ENCODE results near the gene UBTD1.
"Not testable (repeated sequence)": the region's sequence is repeated elsewhere in the genome, so short reads cannot be mapped to it uniquely, and the experiment has no call there.

The UBTD1 gene

GRCh38 chr10:97515271-97515978 is 16.7 kb downstream of the UBTD1 start:
- DNase-seq (ENCODE audit: low spot score), result no peak

GRCh38 chr10:97517096-97517750 is 18.5 kb downstream of the UBTD1 start:
- no peak for DNase-seq (ENCODE audit: low spot score)

GRCh38 chr10:97517778-97518300 is 19.1 kb downstream of the UBTD1 start:
- DNase-seq (ENCODE audit: low spot score), result no peak

- no peak for DNase-seq (ENCODE audit: low spot score)
Observed at GRCh38 chr10:97518301-97519043, 19.7 kb downstream of the UBTD1 start.

- DNase-seq (ENCODE audit: low spot score), result no peak
Observed at GRCh38 chr10:97519342-97519741, 20.6 kb downstream of the UBTD1 start.

- DNase-seq (ENCODE audit: low spot score), result no peak
Observed at GRCh38 chr10:97520520-97520919, 21.8 kb downstream of the UBTD1 start.

GRCh38 chr10:97520978-97521761 is 22.4 kb downstream of the UBTD1 start:
- no peak for DNase-seq (ENCODE audit: low spot score)

GRCh38 chr10:97522071-97522470 is 23.3 kb downstream of the UBTD1 start:
- no peak for DNase-seq (ENCODE audit: low spot score)

- DNase-seq (ENCODE audit: low spot score), result no peak
Observed at GRCh38 chr10:97522937-97523336, 24.2 kb downstream of the UBTD1 start.

- DNase-seq (ENCODE audit: low spot score), result no peak
Observed at GRCh38 chr10:97525086-97525485, 26.4 kb downstream of the UBTD1 start.

- no peak for DNase-seq (ENCODE audit: low spot score)
Observed at GRCh38 chr10:97525683-97526110, 27.0 kb downstream of the UBTD1 start.

GRCh38 chr10:97528876-97529275 is 30.2 kb downstream of the UBTD1 start:
- not testable (repeated sequence) for DNase-seq (ENCODE audit: low spot score)

GRCh38 chr10:97529685-97530465 is 31.2 kb downstream of the UBTD1 start:
- DNase-seq (ENCODE audit: low spot score), result no peak

- DNase-seq (ENCODE audit: low spot score), result no peak
Observed at GRCh38 chr10:97531401-97531986, 32.8 kb downstream of the UBTD1 start.

GRCh38 chr10:97532935-97533671 is 34.4 kb downstream of the UBTD1 start:
- DNase-seq (ENCODE audit: low spot score), result no peak

- DNase-seq (ENCODE audit: low spot score), result no peak
Observed at GRCh38 chr10:97533888-97534287, 35.2 kb downstream of the UBTD1 start.

GRCh38 chr10:97534746-97535367 is 36.1 kb downstream of the UBTD1 start:
- DNase-seq (ENCODE audit: low spot score), result no peak

GRCh38 chr10:97537186-97537869 is 38.6 kb downstream of the UBTD1 start:
- no peak for DNase-seq (ENCODE audit: low spot score)

GRCh38 chr10:97538411-97538810 is 39.7 kb downstream of the UBTD1 start:
- no peak for DNase-seq (ENCODE audit: low spot score)
